ENCODE data around the gene NBAS. TPM values are rescaled to one million over a fixed set of nuclear protein-coding genes. Genes with fewer than 3 reads are reported as not detected.
"Not testable (repeated sequence)": the region's sequence is repeated elsewhere in the genome, so short reads cannot be mapped to it uniquely, and the experiment has no call there.

Gene NBAS
- total RNA-seq, 1 experiment from 2014 or later, result 30.4 TPM

- Histone ChIP-seq H4K20me1 (ENCODE audit: insufficient read depth, low read depth, low read length) (no peaks in the 10 kb centered on the region), H3K36me3 (ENCODE audit: insufficient read depth, low read length) (no peaks in the 10 kb centered on the region), H3K4me3 (ENCODE audit: low read length) (no peak overlapping the region), H3K4me2 (ENCODE audit: low read depth, low read length, poor library complexity, severe bottlenecking) (no peak overlapping the region), H3K27ac (ENCODE audit: low read length) (no peak overlapping the region), H3K9ac (ENCODE audit: low read length) (no peak overlapping the region), H3K9me3 (ENCODE audit: low read length) (no peaks in the 10 kb centered on the region), H2AFZ (ENCODE audit: low read length) (no peak overlapping the region), H3K79me2 (ENCODE audit: low read length) (0 out of 2 replicates have a peak, but pooled peaks cover 1% of the 10 kb centered on the region), H3K4me1 (ENCODE audit: low read length) (no peaks in the 10 kb centered on the region), H3K27me3 (ENCODE audit: low read length) (no peaks in the 10 kb centered on the region), H3K9me2 (replicated peaks; ENCODE audit: insufficient read depth, low read length) (no peaks in the 10 kb centered on the region)
- no peak for DNase-seq
Observed at GRCh38 chr2:15337996-15338666, 223.0 kb downstream of the NBAS start.

- Histone ChIP-seq H3K4me3 (ENCODE audit: low read length) (no peak overlapping the region), H3K4me1 (ENCODE audit: low read length) (no peaks in the 10 kb centered on the region), H3K27me3 (ENCODE audit: low read length) (no peaks in the 10 kb centered on the region), H3K9ac (ENCODE audit: low read length) (no peak overlapping the region), H3K27ac (ENCODE audit: low read length) (no peak overlapping the region), H2AFZ (ENCODE audit: low read length) (no peak overlapping the region), H3K9me3 (ENCODE audit: low read length) (no peaks in the 10 kb centered on the region), H3K36me3 (ENCODE audit: insufficient read depth, low read length) (no peaks in the 10 kb centered on the region; the same call in 1 of the 2 replicates), H3K79me2 (ENCODE audit: low read length) (no peaks in the 10 kb centered on the region), H4K20me1 (ENCODE audit: insufficient read depth, low read depth, low read length) (no peaks in the 10 kb centered on the region), H3K9me2 (replicated peaks; ENCODE audit: insufficient read depth, low read length) (no peaks in the 10 kb centered on the region), H3K4me2 (ENCODE audit: low read depth, low read length, poor library complexity, severe bottlenecking) (no peak overlapping the region)
- no peak for DNase-seq
Observed at GRCh38 chr2:15334644-15335326, 226.3 kb downstream of the NBAS start.

GRCh38 chr2:15331787-15332186 is 229.3 kb downstream of the NBAS start:
- no peaks in the 10 kb centered on the region for H4K20me1 ChIP-seq (ENCODE audit: insufficient read depth, low read depth, low read length)
- H3K4me2 ChIP-seq (ENCODE audit: low read depth, low read length, poor library complexity, severe bottlenecking), result no peak overlapping the region
- no peaks in the 10 kb centered on the region for H3K79me2 ChIP-seq (ENCODE audit: low read length)
- no peaks in the 10 kb centered on the region for H3K9me2 ChIP-seq (replicated peaks; ENCODE audit: insufficient read depth, low read length)
- H3K27me3 ChIP-seq (ENCODE audit: low read length), result no peaks in the 10 kb centered on the region
- H3K9me3 ChIP-seq (ENCODE audit: low read length), result no peaks in the 10 kb centered on the region
- no peak overlapping the region for H3K27ac ChIP-seq (ENCODE audit: low read length)
- H3K36me3 ChIP-seq (ENCODE audit: insufficient read depth, low read length), result no peaks in the 10 kb centered on the region; the same call in 1 of the 2 replicates
- no peak overlapping the region for H3K9ac ChIP-seq (ENCODE audit: low read length)
- H3K4me1 ChIP-seq (ENCODE audit: low read length), result no peaks in the 10 kb centered on the region
- DNase-seq, result no peak
- H3K4me3 ChIP-seq (ENCODE audit: low read length), result no peak overlapping the region
- H2AFZ ChIP-seq (ENCODE audit: low read length), result no peak overlapping the region

GRCh38 chr2:15325296-15325695 is 235.8 kb downstream of the NBAS start:
- H3K4me3 ChIP-seq (ENCODE audit: low read length), result no peak overlapping the region
- no peak for DNase-seq

GRCh38 chr2:15323227-15323626 is 237.9 kb downstream of the NBAS start:
- Histone ChIP-seq H3K4me3 (ENCODE audit: low read length) (no peak overlapping the region), H3K9me2 (replicated peaks; ENCODE audit: insufficient read depth, low read length) (no peaks in the 10 kb centered on the region), H3K4me1 (ENCODE audit: low read length) (no peaks in the 10 kb centered on the region), H3K4me2 (ENCODE audit: low read depth, low read length, poor library complexity, severe bottlenecking) (no peak overlapping the region), H3K9me3 (ENCODE audit: low read length) (no peaks in the 10 kb centered on the region), H3K36me3 (ENCODE audit: insufficient read depth, low read length) (no peaks in the 10 kb centered on the region), H3K9ac (ENCODE audit: low read length) (no peak overlapping the region), H3K79me2 (ENCODE audit: low read length) (no peaks in the 10 kb centered on the region), H4K20me1 (ENCODE audit: insufficient read depth, low read depth, low read length) (no peaks in the 10 kb centered on the region), H3K27me3 (ENCODE audit: low read length) (no peaks in the 10 kb centered on the region), H3K27ac (ENCODE audit: low read length) (no peak overlapping the region), H2AFZ (ENCODE audit: low read length) (no peak overlapping the region)
- DNase-seq, result no peak

More at GRCh38 chr2:15325296-15325695, 235.8 kb downstream of the NBAS start:
- Histone ChIP-seq H3K4me2 (ENCODE audit: low read depth, low read length, poor library complexity, severe bottlenecking) (no peak overlapping the region), H3K9me3 (ENCODE audit: low read length) (no peaks in the 10 kb centered on the region), H3K79me2 (ENCODE audit: low read length) (no peaks in the 10 kb centered on the region), H3K27me3 (ENCODE audit: low read length) (no peaks in the 10 kb centered on the region), H3K4me1 (ENCODE audit: low read length) (no peaks in the 10 kb centered on the region), H2AFZ (ENCODE audit: low read length) (no peak overlapping the region), H3K9me2 (replicated peaks; ENCODE audit: insufficient read depth, low read length) (no peaks in the 10 kb centered on the region), H3K36me3 (ENCODE audit: insufficient read depth, low read length) (no peaks in the 10 kb centered on the region; the same call in 1 of the 2 replicates), H3K27ac (ENCODE audit: low read length) (no peak overlapping the region), H4K20me1 (ENCODE audit: insufficient read depth, low read depth, low read length) (no peaks in the 10 kb centered on the region), H3K9ac (ENCODE audit: low read length) (no peak overlapping the region)

GRCh38 chr2:15321481-15321880 is 239.7 kb downstream of the NBAS start:
- not testable (repeated sequence) for H3K4me1 ChIP-seq (ENCODE audit: low read length); H3K9ac ChIP-seq (ENCODE audit: low read length)

GRCh38 chr2:15316370-15316814 is 244.7 kb downstream of the NBAS start:
- no peak overlapping the region for H3K27ac ChIP-seq (ENCODE audit: low read length)
- DNase-seq, result no peak

More at GRCh38 chr2:15321481-15321880, 239.7 kb downstream of the NBAS start:
- H3K36me3 ChIP-seq (ENCODE audit: insufficient read depth, low read length); H3K79me2 ChIP-seq (ENCODE audit: low read length); H2AFZ ChIP-seq (ENCODE audit: low read length); H3K4me2 ChIP-seq (ENCODE audit: low read depth, low read length, poor library complexity, severe bottlenecking); DNase-seq; H3K27ac ChIP-seq (ENCODE audit: low read length); H3K27me3 ChIP-seq (ENCODE audit: low read length); H3K9me3 ChIP-seq (ENCODE audit: low read length); H4K20me1 ChIP-seq (ENCODE audit: insufficient read depth, low read depth, low read length); H3K9me2 ChIP-seq (replicated peaks; ENCODE audit: insufficient read depth, low read length); H3K4me3 ChIP-seq (ENCODE audit: low read length): not testable (repeated sequence)

GRCh38 chr2:15315411-15315810 is 245.7 kb downstream of the NBAS start:
- no peak for DNase-seq
- Histone ChIP-seq H4K20me1 (ENCODE audit: insufficient read depth, low read depth, low read length) (no peaks in the 10 kb centered on the region), H3K9ac (ENCODE audit: low read length) (no peak overlapping the region), H3K4me3 (ENCODE audit: low read length) (no peak overlapping the region), H3K9me3 (ENCODE audit: low read length) (no peaks in the 10 kb centered on the region), H3K27ac (ENCODE audit: low read length) (no peak overlapping the region), H3K79me2 (ENCODE audit: low read length) (no peaks in the 10 kb centered on the region), H3K36me3 (ENCODE audit: insufficient read depth, low read length) (no peaks in the 10 kb centered on the region), H3K4me1 (ENCODE audit: low read length) (peaks cover 16% of the 10 kb centered on the region), H3K27me3 (ENCODE audit: low read length) (no peaks in the 10 kb centered on the region), H3K4me2 (ENCODE audit: low read depth, low read length, poor library complexity, severe bottlenecking) (no peak overlapping the region), H3K9me2 (replicated peaks; ENCODE audit: insufficient read depth, low read length) (no peaks in the 10 kb centered on the region), H2AFZ (ENCODE audit: low read length) (no peak overlapping the region)

More at GRCh38 chr2:15316370-15316814, 244.7 kb downstream of the NBAS start:
- Histone ChIP-seq H3K4me2 (ENCODE audit: low read depth, low read length, poor library complexity, severe bottlenecking) (no peak overlapping the region), H3K4me3 (ENCODE audit: low read length) (no peak overlapping the region), H3K79me2 (ENCODE audit: low read length) (no peaks in the 10 kb centered on the region), H3K36me3 (ENCODE audit: insufficient read depth, low read length) (no peaks in the 10 kb centered on the region), H4K20me1 (ENCODE audit: insufficient read depth, low read depth, low read length) (no peaks in the 10 kb centered on the region), H2AFZ (ENCODE audit: low read length) (no peak overlapping the region), H3K9me3 (ENCODE audit: low read length) (no peaks in the 10 kb centered on the region), H3K27me3 (ENCODE audit: low read length) (no peaks in the 10 kb centered on the region), H3K9me2 (replicated peaks; ENCODE audit: insufficient read depth, low read length) (no peaks in the 10 kb centered on the region), H3K4me1 (ENCODE audit: low read length) (peaks cover 11% of the 10 kb centered on the region), H3K9ac (ENCODE audit: low read length) (no peak overlapping the region)

Measured in Karpas-422 (cell line).